Subcutaneous adipose tissue (tissue), 4 donors: ENCODE results near the gene TRAF1. TPM values are rescaled to one million over a fixed set of nuclear protein-coding genes. Genes with fewer than 3 reads are reported as not detected.

Experiments
- CTCF ChIP-seq: fragments of 450-650 bp; IDR thresholded peaks from one replicate; pipeline ENCODE4 v1.5.1; 2016; ENCODE audit warnings: low read depth, mild to moderate bottlenecking, control low read depth, antibody characterized with exemption, moderate library complexity
- total RNA-seq, 4 donors: library from RNA; depleted of rRNA; stranded (reverse); fragments of >200 nt; gene quantifications; one replicate each; pipeline ENCODE4 v1.1.0, GENCODE V29; 2016

Gene TRAF1
- total RNA-seq, 4 donors from 2014 or later: 1.8 to 12.1 (median 5.7) TPM

- TF ChIP-seq CTCF: no peak
These were observed 64.7 kb downstream of the TRAF1 start for GRCh38 chr9:120861935-120862334.

DNA sequence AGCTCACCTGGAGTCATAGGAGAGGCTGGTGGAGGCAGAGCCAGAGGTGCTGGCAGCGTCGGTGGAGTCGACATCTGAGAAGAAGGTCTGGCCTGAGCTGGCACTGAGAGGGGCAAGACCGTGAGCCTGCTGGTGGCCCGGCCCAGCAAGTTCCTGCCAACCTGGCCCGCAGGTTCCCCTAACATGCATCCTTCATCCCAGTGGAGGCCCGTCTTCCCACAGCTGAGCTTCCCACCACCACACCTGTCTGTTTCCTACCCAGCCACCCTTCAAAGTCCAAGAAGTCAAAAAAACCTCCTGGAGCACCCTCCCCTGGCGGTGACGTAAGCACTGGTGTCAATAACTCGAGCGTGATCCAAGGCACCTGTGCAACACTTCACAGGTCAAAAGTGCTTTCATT, 66.5 kb downstream of the TRAF1 start:
- TF ChIP-seq CTCF: no peak

DNA sequence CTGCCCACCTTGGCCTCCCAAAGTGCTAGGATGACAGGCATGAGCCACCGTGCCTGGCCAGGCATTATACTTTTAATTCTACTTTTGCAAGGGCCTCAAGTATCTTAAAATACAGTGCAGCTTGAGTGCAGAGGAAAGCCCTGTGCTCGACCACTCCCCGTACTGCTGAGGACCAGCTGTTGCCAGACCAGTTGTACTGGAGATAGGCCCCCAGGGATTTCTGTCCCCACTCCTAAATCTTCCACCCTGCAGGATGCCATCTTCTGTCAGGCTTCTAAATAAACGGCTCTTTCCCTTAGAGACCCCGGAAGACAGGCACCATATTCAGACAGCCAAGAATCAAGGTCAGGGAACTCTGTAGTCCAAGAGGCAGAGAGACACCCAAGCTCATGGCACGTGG, 67.2 kb downstream of the TRAF1 start:
- TF ChIP-seq CTCF: no peak

- no peak for TF ChIP-seq CTCF
These were observed 68.7 kb downstream of the TRAF1 start for GRCh38 chr9:120857902-120858301.

GRCh38 chr9:120857481-120857880, 69.1 kb downstream of the TRAF1 start:
- TF ChIP-seq CTCF: no peak

DNA sequence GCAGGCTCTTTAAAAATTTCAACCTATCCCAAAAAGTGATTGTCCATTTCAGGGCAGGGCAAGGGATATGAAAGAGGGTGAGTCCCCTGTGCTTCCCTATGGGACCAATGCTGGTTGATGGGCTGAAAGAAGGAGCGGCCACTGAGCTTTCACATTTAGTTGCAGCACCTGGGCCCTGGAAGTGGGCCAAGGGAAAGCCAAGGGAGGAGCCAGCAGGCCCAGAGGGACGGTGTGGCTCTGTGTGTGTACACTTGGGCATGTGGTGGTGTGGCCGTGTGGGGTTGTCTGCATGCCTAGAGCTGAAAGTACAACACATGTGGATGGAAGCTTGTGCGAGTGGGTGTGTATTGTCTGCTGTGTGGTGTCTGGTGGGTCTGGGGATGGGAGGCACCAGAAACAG, 69.9 kb downstream of the TRAF1 start:
- no peak for TF ChIP-seq CTCF

- TF ChIP-seq CTCF: no peak
These were observed 70.5 kb downstream of the TRAF1 start for GRCh38 chr9:120855827-120856670.
